ENCODE data around the gene TAF5L.
"Not testable (repeated sequence)": the region's sequence is repeated elsewhere in the genome, so short reads cannot be mapped to it uniquely, and the experiment has no call there.

The TAF5L gene

DNA sequence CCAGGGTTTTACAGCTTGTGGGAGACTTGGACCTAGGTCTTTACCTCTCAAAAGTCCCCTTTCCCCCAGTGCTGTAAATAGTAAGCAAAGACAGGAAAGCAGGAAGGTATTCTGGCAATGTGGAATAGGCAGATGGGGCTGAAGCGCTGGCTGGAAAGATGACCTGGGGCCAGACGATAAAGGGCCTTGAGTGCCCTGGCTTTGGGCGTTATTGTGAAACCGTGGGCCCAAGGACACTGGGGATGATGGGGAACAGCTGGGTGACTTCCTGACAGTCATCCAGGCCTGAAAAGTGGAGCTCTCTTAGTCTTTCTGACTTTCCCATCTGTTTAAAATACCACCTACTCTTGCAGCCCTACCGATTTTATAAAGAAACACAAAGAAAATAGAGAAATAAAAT lies 16.5 kb upstream of the TAF5L start:
- DNase-seq (ENCODE audit: low read depth), result no peak

DNA sequence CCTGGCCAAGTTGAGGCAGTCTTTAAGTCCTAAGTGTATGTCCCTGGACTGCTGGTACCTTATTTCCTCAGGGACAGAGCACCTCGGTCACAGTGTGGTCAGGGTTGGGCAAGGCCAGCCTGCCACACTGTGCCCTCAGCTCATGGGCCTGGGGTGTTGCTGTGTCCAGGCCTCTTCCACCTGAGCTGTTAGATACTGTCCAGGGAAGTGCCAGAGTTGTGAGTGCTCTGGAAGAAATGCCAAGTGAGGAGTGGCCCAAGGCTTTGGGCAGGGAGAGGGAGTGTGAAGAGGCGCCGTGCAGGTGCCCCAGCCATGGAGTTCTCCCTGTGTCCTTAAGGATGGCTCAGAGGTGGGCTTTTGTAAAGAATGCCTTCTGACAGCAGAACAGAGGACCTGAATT lies 15.4 kb upstream of the TAF5L start:
- no peak for DNase-seq (ENCODE audit: low read depth)

DNA sequence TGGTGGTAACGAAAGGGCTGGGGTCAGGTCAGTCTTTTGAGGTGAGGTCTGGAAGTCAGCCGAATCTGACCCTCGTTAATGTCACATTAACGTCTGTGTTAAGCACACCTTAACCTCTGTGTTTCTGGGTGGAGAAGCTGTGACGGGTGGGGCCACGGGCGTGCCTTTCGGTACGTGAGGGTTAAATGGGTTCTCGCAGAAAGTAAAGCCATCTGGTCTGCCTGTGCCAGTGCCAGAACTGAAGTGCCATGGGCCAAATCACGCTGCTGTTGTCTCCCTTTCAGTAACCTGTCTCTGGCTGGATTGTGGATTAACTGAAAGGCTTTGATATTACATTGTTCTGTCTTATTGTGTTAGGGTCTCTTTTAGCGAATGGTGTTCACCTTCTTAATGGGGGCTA lies 14.5 kb upstream of the TAF5L start:
- no peak for DNase-seq (ENCODE audit: low read depth)

DNA sequence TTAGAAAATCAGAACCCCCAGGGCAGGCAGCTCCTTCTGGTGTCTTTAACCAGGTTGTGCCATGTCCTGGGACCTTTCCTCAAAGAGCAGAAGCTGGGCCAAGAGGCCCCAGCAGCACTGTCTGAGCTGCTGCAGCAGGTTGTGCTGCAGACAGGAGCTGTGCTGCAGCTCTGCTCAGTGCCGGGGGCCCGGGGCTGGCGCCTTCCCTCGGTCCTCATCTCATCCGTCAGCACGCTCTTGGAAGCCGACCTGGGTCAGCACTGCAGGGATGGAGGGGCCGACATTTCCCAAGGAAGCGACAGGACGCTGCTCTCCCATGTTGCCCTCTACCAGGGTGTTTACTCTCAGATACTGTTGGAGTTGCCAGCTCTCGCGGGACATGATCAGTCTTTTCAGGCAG lies 11.8 kb upstream of the TAF5L start:
- DNase-seq (ENCODE audit: low read depth), result no peak

DNA sequence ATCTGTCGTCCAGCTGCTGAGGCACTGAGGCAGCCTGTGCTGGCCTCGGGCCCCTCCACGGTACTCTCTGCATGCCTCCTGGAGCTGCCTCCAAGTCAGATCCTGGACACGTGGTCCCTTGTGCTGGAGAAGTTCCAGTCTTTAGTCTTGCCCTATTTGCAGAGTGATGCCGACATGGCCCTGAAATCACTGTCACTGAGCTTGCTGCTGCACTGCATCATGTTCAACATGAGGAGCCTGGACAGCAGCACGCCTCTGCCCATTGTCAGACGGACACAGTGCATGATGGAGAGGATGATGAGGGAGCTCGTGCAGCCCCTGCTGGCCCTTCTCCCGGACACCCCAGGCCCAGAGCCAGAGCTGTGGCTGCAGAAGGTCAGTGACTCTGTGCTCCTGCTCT lies 10.1 kb upstream of the TAF5L start:
- no peak for DNase-seq (ENCODE audit: low read depth)

DNA sequence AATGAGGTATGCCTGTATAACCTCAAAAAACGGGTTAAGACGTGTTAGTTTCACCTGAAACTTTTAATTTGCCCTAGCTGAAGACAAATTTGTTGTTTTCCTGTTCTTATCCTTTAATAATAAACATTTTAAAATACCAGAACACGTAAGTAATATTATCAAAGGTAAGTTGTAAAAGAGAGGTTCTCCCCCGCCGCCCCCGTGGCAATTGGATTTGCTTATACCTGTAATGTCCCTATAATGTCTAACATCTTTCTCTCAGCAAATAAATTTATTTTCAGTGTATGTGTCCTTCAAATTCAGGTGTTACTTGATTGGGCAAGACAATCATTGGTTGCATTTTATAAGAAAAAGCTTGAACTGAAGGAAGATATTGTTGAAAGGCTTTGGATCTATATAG lies 6.0 kb upstream of the TAF5L start:
- DNase-seq (ENCODE audit: low read depth), result no peak

DNA sequence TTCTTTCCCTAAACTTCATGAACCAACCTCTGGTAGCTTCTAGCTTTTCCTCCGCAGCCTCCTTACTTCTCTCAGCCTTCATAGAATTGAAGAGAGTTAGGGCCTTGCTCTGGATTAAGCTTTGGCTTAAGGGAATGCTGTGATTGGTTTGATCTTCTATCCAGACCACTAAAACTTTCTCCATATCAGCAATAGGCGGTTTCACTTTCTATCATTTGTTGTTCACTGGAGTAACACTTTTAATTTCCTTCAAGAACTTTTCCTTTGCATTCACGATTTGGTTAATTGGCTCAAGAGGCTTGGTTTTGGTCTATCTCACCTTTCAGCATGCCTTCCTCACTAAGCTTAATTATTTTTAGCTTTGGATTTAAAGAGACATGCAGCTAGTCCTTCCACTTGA lies 5.2 kb upstream of the TAF5L start:
- DNase-seq (ENCODE audit: low read depth), result no peak

GRCh38 chr1:229629261-229629660 lies 3.3 kb upstream of the TAF5L start:
- DNase-seq (ENCODE audit: low read depth), result no peak

DNA sequence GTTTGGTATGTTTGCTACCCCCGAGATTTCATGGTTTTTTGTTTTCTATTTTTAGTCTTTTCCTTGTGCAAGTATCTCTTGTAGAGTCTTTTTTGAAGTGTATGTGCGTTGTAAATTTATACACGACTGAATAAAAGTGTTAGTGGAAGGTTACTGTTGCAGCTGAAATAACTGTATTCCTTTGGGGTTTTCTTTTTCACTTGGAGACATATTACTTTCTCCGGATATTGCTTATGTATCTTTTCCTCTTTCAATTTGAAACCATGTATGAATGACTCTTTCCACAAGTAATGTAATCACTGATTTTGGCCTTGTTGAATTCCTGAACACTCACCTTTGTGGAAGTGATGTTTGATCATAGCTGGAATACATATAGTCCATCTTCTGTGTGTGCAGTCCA lies 1.1 kb upstream of the TAF5L start:
- DNase-seq (ENCODE audit: low read depth), result no peak

DNA sequence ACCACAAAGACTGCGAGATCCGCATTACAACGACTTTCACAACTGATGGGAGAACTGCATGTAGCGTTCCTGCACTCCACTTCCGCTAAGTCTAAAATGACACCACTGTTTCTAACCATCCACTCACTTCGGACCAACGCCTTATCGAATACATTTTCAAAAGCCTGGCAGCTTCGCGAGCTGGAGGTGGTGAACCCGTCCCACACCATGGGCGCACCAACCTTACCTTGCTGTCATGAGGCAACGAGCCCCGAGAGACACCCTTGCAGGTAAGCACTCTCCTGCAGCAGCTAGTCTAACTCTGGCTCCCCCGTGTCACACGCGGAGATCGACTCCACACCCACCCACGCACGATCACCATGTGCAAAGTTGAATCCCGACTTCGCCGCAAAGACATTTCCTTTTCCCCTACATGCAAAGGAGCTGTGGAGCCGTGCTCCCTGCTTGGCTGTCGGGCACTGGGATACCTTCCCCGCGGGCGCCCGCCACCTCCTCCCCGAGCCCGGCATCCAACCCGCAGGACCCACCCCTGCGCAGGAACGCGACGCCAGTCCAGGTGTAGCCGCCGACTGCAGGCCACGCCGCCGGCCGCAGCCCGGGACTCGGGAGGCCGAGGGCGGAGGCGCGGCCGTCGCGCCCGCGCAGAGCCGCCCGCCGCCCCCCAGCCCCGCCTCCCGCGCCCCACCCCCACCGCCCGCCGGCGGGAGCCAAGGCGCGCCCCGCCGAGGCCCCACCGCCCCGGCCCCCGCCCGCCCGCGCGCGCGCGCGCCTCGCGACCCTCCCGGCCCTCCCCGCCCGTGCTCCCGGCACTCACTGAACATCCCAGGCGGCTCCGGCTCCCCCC lies 629 bp downstream of the TAF5L start:
- DNase-seq (ENCODE audit: low read depth), result peak; percentile 42

DNA sequence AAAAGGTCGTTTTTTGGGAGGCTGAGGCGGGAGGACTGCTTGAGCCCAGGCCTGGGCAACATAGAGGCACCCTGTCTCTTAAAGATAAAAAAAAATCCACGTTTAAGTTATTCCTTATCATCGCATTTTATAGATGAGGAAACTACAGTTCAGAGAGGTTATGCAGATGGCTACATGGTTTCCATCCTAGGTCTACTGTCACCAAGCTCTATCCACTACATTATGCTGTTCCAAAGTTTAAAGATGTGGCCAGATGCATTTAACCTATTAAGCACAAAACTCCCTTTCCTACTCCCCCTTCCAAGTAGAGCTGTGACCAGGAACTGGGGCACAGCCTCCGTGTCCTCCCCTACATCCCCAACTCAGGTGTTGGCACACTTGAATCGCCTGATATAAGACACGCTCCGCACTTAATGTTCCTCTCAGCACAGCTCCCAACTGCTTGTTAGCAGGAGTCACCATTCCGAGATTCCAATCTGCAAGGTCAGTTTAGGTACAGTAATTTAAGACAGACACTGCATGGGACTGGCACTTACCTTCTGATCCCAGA lies 1.3 kb downstream of the TAF5L start:
- DNase-seq (ENCODE audit: low read depth), result no peak

DNA sequence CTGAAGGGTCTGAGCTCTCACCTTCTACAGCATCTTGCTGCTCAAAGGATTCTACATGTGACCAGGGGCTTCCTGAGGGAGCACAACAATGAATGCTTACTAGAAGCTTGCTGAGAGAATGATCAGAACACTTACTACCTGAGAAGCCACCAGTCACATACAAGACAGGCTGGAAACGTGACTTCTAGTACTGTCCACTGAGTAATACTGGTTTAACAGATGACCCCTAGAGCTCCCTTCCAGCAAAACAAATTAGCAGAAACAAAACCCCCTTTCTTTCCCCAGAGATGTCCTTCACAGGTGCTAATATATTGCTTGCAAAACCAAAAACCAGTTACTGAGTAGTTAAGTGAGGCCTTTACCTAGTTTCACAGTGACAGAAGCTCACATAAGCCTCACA lies 2.1 kb downstream of the TAF5L start:
- DNase-seq (ENCODE audit: low read depth), result no peak

GRCh38 chr1:229623225-229623624 lies 2.7 kb downstream of the TAF5L start:
- DNase-seq (ENCODE audit: low read depth), result no peak

DNA sequence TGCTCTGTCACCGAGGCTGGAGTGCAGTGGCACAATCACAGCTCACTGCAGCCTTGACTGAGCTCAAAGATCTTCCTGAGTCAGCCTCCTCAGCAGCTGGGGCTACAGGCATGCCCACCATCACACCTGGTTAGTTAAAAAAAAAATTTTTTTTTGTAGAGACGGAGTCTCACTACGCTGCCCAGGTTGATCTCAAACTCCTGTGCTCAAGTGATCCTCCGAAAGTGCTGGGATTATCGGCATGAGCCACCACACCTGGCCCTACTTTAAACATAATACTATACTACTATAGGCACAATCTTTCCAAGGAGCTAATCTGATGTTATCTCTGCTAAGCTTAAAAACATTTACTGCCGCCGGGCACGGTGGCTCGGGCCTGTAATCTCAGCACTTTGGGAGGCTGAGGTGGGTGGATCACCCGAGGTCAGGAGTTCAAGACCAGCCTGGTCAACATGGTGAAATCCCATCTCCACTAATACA lies 3.2 kb downstream of the TAF5L start:
- not testable (repeated sequence) for DNase-seq (ENCODE audit: low read depth)

DNA sequence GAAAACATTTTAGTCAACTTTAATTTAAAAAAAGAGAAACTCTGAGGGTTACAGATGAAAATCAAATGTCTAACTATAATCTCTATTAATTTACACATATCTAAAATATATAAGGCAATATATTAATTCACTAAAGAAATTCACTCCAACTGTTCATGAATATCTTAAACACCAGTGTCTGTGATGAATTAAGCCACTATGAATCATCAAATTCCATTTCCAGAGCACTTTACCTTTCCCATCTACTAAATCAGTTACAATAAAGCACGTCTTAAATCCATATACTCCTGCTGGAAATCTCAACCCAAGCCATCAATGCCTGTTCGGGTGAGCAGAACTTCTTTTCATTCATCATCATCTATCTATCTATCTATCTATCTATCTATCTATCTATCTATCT lies 4.3 kb downstream of the TAF5L start:
- DNase-seq (ENCODE audit: low read depth), result no peak

GRCh38 chr1:229620876-229621275 lies 5.0 kb downstream of the TAF5L start:
- DNase-seq (ENCODE audit: low read depth), result peak; percentile 95

- no peak for DNase-seq (ENCODE audit: low read depth)
Observed at GRCh38 chr1:229619614-229620013, 6.3 kb downstream of the TAF5L start.

- no peak for DNase-seq (ENCODE audit: low read depth)
Observed at GRCh38 chr1:229619002-229619401, 6.9 kb downstream of the TAF5L start.

GRCh38 chr1:229617351-229618100 lies 8.4 kb downstream of the TAF5L start:
- no peak for DNase-seq (ENCODE audit: low read depth)

DNA sequence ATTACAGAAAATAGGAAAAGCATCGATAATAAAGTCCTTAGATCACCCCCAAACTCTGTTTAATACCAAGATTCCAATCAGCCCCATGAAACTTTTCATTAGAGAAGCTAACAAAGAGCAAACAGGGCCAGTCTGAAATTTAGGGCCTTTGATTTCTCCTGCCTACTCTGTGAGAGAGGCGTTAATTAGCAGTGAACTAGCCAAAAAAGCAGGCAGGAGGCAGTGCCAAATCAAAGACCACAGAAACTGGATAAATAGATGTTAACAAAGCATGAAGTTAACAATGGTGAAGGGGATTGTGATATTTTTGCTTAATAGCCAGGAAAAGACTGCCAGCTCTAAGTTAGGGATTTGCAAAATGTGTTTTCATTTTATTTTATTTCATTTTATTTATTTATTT lies 11.2 kb downstream of the TAF5L start:
- no peak for DNase-seq (ENCODE audit: low read depth)

DNA sequence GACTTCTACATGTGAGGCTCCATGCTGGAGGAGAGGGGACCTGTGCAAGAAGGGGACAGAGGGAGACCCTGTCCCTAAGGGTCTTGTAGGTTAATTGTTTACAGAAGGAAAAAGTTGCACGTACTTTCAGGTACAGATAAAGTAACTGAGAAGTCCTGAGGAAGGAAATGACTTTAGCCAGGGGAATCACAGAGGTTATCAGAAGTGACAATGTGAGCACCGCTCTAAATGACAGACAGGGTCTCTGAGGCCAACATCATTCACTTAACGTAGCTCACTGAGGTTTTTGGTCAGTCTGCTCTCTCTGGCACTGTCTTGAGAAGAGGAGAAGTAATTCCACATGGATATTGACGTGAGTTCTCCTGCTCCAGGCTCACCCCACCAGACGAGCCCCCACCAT lies 12.0 kb downstream of the TAF5L start:
- DNase-seq (ENCODE audit: low read depth), result no peak

- DNase-seq (ENCODE audit: low read depth), result no peak
Observed at GRCh38 chr1:229608590-229608989, 17.3 kb downstream of the TAF5L start.

DNA sequence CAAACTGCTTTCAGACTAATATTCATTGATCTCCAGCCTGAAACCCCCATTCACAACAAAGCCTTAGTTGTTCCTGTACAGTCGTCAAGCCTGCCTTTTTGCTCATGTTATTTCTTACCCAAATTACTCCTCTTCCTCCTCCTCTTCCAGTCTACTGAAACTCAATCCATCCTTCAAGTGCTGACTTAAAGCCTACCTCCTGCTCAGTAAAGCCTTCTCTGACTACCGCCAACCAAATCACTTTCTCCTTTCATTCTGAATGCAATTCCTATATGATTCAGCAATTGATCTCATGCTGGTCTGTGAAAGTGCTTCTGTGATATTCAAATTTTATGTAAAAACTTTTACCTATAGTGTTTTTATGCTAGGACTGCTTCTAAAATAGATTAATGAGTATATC lies 18.6 kb downstream of the TAF5L start:
- no peak for DNase-seq (ENCODE audit: low read depth)

Data from fibroblast of gingiva (primary cell).